Right lobe of liver (tissue), 4 donors: Measurements from ENCODE around the gene ACOX3.

Experiments
- CTCF ChIP-seq, 4 donors: fragments of 200-600 bp in 3 of 4; fragments of 450-650 bp in 1 of 4; IDR thresholded peaks; one replicate each; pipeline versions ENCODE4 v1.5.1 to v1.8.0; 2016 to 2022; ENCODE audit warnings: antibody characterized with exemption in 4 of 4, mild to moderate bottlenecking in 2 of 4
- POLR2A ChIP-seq: fragments of 450-650 bp; IDR thresholded peaks from one replicate; pipeline ENCODE4 v1.6.1; 2017; ENCODE audit warnings: antibody characterized with exemption, mild to moderate bottlenecking
- donor health status: DM: no; HTN: no; CAD: no.
- donor health status: DM: no; HTN: no; CAD: no.
- donor health status: DM: no; HTN: yes; CAD: no.

- TF ChIP-seq CTCF (IDR thresholded peaks at IDR 0.05) (no peak), POLR2A (no peak)
Observed at GRCh38 chr4:8347660-8348059, 92.9 kb downstream of the ACOX3 start.
